Lower leg skin (tissue), 4 donors: ENCODE data around the gene AGL. TPM values are rescaled to one million over a fixed set of nuclear protein-coding genes. Genes with fewer than 3 reads are reported as not detected.
"Not testable (repeated sequence)": the region's sequence is repeated elsewhere in the genome, so short reads cannot be mapped to it uniquely, and the experiment has no call there.

Source experiments
- DNase-seq, 2 donors: peaks; one replicate each; pipeline ENCODE4 v3.0.0-alpha.2; 2019; ENCODE audit warnings: low spot score in 2 of 2
- H3K4me3 ChIP-seq: fragments of 200-600 bp; sonication (generic); 2 replicates; pipeline ENCODE4 v1.5.1; 2017; ENCODE audit warnings: mild to moderate bottlenecking, low read depth; ENCODE audit not compliant: poor library complexity, severe bottlenecking
- POLR2A ChIP-seq, 2 donors: fragments of 450-650 bp; IDR thresholded peaks; one replicate each; pipeline ENCODE4 v1.6.1; 2016 to 2017; ENCODE audit warnings: antibody characterized with exemption in 2 of 2, mild to moderate bottlenecking in 1 of 2, moderate library complexity in 1 of 2
- WGBS, 2 donors: methylation state at CpG; one replicate each; pipeline ENCODE4 v1.1.5; 2018; 5-methylcytosine and 5-hydroxymethylcytosine counted together
- intact Hi-C: fragments of 100-400 bp; cut with DNase I; formaldehyde crosslinking; loops from one replicate; pipeline ENCODE4 v1.15.0; 2023; ENCODE audit warnings: low total_unique reads
- total RNA-seq, 4 donors: library from RNA; depleted of rRNA; stranded (reverse); fragments of >200 nt; gene quantifications; one replicate each; pipeline ENCODE4 v1.1.0, GENCODE V29; 2016
- TF ChIP-seq, protein P1 (sequence below), 3 donors: fragments of 450-650 bp; IDR thresholded peaks; one replicate each; pipeline ENCODE4 v1.5.1; 2016; ENCODE audit warnings: antibody characterized with exemption in 3 of 3, mild to moderate bottlenecking in 3 of 3, moderate library complexity in 2 of 3

AGL gene
- total RNA-seq, 4 donors from 2014 or later: 8.1 to 12.9 (median 8.8) TPM

DNA sequence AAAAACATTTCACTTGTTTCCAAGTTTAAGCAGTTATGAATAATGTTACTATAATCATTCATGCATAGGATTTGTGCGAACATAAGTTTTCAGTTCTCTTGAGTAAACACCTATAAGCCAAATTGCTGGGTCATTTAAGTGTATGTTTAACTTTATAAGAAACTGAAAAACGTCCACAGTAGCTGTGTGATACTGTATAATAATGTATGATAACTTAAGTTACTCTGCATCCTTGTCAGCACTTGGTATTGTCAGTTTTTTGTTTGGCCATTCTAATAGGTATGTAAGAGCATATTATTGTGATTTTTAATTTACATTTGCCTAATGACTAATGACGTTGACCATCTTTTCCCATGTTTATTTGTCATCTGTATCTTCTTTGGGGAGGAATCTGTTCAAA, 105.2 kb downstream of the AGL start:
- DNase-seq: no peak
- no peak overlapping the region for H3K4me3 ChIP-seq
- intact Hi-C loops: no loop called here
- TF ChIP-seq POLR2A (IDR thresholded peaks at IDR 0.05): no peak
- TF ChIP-seq, protein P1, sequence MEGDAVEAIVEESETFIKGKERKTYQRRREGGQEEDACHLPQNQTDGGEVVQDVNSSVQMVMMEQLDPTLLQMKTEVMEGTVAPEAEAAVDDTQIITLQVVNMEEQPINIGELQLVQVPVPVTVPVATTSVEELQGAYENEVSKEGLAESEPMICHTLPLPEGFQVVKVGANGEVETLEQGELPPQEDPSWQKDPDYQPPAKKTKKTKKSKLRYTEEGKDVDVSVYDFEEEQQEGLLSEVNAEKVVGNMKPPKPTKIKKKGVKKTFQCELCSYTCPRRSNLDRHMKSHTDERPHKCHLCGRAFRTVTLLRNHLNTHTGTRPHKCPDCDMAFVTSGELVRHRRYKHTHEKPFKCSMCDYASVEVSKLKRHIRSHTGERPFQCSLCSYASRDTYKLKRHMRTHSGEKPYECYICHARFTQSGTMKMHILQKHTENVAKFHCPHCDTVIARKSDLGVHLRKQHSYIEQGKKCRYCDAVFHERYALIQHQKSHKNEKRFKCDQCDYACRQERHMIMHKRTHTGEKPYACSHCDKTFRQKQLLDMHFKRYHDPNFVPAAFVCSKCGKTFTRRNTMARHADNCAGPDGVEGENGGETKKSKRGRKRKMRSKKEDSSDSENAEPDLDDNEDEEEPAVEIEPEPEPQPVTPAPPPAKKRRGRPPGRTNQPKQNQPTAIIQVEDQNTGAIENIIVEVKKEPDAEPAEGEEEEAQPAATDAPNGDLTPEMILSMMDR (IDR thresholded peaks at IDR 0.05): no peak
- WGBS, 2 donors: 89 to 92% methylated on average over 3 of the region's 3 CpGs

DNA sequence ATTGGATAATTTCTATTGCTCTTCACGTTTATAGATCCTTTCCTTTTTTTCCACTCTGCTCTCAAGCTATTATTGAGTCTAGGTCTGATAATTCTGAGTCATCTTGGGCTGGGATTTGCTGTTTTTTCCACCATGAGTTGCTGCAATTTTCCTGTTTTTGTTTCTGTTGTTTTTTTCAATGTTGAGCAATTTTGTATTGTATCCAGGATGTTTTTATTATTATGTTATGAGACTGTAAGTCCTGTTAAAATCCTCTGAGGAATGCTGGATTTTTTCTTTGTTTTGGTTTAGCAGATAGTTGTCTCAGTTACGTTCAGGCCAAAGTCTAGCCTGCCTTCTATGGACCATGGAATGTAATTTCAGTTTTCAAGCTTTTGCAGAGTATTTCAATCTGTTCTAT, 106.6 kb downstream of the AGL start:
- TF ChIP-seq, protein P1 (IDR thresholded peaks at IDR 0.05): no peak
- no peak for TF ChIP-seq POLR2A (IDR thresholded peaks at IDR 0.05)
- no peak overlapping the region for H3K4me3 ChIP-seq
- WGBS, 2 donors: 23 to 37% methylated on average over 2 of the region's 2 CpGs
- intact Hi-C loops: no loop called here
- no peak for DNase-seq

DNA sequence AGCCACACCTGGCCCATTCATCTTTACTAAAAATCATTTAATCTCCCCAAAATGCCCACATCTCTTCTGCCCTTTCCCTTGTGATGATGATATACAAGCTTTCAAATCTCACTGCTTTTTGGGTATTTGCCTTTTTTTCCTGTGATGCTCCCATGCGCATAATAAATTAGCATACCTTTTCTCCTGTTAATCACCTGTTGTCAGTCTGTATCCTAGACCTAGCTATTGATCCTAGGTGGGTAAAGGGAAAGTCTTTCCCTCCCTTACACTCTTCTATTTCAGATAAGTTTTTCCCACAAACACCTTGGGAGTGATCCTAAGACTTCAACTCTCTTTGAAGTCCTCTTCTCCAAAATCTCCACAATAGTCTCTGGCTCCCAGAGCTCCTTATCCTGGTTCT, 107.7 kb downstream of the AGL start:
- DNase-seq: no peak
- intact Hi-C loops: no loop called here
- 95 to 97% methylated on average over 1 of the region's 1 CpG for WGBS, 2 donors
- H3K4me3 ChIP-seq: no peak overlapping the region
- TF ChIP-seq, protein P1 (IDR thresholded peaks at IDR 0.05): no peak
- TF ChIP-seq POLR2A (IDR thresholded peaks at IDR 0.05): no peak

DNA sequence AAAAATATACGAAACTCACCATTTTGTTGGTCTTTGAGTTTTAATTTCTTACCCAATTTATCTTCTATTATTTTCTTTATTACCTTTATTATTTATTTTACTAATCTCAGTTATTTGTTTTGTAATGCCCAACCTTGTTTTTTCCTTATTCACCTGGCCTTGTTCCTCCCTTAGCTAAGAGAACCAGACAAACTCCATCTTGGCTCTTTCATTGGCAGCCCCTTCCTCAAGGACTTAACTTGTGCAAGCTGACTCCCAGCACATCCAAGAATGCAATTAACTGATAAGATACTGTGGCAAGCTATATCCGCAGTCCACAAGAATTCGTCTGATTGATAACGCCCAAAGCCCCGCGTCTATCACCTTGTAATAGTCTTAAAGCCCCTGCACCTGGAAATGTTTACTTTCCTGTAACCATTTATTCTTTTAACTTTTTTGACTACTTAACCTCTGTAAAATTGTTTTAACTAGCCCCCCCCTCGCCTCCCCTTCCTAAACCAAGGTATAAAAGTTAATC, 109.1 kb downstream of the AGL start:
- DNase-seq, H3K4me3 ChIP-seq, intact Hi-C loops: not testable (repeated sequence)
- 81 to 85% methylated on average over 7 of the region's 7 CpGs for WGBS, 2 donors

DNA sequence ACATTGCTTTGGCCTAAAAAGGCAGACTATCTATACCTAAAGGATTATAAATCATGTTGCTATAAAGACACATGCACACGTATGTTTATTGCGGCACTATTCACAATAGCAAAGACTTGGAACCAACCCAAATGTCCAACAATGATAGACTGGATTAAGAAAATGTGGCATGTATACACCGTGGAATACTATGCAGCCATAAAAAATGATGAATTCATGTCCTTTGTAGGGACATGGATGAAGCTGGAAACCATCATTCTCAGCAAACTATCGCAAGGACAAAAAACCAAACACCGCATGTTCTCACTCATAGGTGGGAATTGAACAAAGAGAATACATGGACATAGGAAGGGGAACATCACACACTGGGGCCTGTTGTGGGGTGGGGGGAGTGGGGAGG, 110.1 kb downstream of the AGL start:
- H3K4me3 ChIP-seq, intact Hi-C loops, DNase-seq: not testable (repeated sequence)
- 90 to 95% methylated on average over 5 of the region's 5 CpGs for WGBS, 2 donors

DNA sequence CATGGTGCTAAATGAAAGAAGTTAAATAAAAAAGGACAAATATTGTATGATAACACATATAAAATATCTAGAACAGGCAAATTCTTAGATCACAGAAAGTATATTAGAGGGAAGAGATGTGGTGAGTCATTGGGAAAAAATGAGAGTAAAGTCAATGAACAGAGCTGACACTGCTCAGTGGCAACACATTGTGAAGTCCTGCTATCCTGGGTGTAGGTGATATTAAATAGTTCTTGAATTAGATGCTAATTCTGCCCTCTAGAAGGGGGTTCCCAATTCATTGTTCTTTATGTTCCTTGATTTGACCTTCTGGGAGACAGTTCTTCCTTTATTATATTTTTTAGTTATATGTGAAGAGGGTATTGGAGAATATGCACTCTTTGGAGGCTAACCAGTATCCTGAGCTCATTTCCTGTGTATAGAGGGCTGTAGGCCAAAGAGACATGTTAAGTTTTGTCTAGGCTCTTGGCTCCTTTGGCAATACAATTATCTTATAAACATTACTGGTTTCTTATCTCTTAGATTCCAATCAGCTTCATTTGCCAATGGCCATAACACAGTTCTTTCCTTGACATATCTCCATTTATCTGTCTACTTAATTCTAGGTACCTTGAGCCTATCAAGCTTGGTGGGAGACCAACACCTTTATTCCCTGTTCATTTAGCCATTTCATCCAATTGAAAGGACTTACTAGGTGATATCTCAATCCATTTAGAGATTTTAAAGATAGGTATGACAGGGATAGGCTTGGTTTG, 113.1 kb downstream of the AGL start:
- TF ChIP-seq, protein P1 (IDR thresholded peaks at IDR 0.05): no peak
- TF ChIP-seq POLR2A (IDR thresholded peaks at IDR 0.05): no peak
- DNase-seq: no peak
- H3K4me3 ChIP-seq: no peak overlapping the region
- intact Hi-C loops: no loop called here

DNA sequence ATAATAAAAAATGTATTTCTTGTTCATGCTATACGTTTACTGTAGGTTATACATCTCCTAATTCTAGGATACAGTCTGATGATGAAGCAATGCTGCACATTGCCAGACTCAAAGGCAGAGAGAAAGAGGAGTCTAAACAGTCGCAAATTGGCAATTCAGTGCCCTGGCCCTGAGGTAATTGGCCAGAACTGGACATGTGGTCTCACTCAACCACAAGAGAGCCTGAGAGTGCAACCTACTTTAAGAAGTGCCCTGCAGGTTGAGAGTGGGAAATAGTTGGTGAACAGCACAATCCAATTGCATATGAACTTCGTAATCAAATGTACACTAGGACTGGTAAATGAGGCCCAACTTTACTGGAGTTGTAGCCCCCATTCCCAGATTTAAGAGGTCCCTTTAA, 114.6 kb downstream of the AGL start:
- 84 to 86% methylated on average over 3 of the region's 3 CpGs for WGBS, 2 donors
- TF ChIP-seq POLR2A (IDR thresholded peaks at IDR 0.05): no peak
- TF ChIP-seq, protein P1 (IDR thresholded peaks at IDR 0.05): no peak
- no peak for DNase-seq
- no peak overlapping the region for H3K4me3 ChIP-seq
- intact Hi-C loops: no loop called here
